ENCODE data around the gene CLEC3B.
"Not testable (repeated sequence)": the region's sequence is repeated elsewhere in the genome, so short reads cannot be mapped to it uniquely, and the experiment has no call there.

The CLEC3B gene

DNA sequence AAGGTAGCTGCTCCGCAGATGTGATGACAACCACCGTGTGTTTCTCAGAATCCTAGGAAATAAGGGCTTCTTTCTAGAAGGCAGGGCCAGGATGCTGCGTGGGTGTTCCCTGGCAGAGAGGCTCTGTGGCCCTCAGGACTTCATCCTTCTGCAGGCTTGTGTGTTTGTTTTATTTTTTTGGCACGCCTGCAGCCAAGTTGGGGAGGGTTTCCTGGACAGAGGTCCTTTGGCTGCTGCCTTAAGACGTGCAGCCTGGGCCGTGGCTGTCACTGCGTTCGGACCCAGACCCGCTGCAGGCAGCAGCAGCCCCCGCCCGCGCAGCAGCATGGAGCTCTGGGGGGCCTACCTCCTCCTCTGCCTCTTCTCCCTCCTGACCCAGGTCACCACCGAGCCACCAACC is at the start of gene CLEC3B:
Gene CLEC3B, plus strand, starts transcription at position 266 of the 400 bp plus-strand sequence. Its CDS starts 60 bp downstream, at position 326.
- no peak for DNase-seq (ENCODE audit: low read depth)

DNA sequence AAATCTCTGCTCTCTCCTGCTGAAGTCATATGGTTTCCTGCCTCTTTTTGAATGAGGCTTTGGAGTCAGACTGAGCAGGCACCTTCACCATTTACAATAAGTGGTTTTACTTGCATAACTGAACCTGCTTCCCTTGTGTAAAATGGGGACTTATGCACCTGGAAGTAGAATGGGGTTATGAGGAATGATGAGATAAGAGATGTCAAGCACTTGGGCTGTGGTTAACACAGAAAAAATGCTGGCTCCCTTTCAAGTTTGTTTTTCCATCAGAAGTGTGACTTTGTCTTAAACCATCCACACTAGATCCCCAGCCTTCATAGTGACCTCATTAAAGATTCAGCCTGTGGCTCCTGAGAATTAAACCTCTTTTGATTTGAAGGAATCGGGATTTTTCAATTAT is 44.9 kb upstream of the CLEC3B start:
- no peak for DNase-seq (ENCODE audit: low read depth)

GRCh38 chr3:44981751-44982150 is 44.4 kb upstream of the CLEC3B start:
- DNase-seq (ENCODE audit: low read depth): no peak

DNA sequence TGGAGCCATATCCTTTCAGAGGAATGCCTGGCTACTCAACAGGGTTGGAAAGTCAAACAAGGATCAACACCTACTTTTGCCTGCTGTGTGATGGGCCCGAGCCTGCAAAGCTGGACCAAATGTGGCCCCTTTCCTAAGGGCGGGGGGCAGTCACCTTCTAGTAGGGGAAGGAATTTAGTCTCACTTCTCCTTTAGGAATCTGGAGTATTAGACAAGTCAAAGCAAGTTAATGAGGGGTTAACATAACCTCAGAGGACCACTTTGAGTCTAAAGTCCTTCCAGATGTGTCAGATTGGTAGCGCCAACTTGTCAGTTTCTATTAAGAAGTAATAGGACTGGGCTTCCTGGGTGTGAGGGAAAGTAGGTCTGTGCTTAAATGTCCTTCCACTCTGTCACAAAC is 43.3 kb upstream of the CLEC3B start:
- no peak for DNase-seq (ENCODE audit: low read depth)

DNA sequence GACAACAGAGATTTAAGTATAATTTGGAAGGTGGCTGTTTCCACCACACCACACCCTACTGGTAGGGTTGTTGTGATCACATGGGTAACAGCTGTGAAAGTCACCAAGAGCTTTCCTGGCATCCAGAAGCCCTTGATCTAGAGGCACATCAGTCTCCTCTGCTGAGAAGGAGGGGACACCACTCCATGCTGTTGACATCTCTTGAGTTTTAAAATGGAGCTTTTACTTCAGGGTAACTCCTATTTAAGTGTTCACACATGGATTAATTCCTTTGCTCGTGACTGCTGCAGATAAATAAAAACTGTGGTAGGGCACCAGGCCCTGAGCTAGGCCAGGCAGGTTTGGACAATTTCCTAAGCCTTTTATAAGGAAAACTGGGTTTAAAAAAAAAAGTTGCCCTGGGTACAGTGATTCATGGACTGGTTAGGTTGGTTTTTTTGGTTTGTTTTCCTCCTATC is 42.6 kb upstream of the CLEC3B start:
- no peak for DNase-seq (ENCODE audit: low read depth)

- DNase-seq (ENCODE audit: low read depth): no peak
Measured at GRCh38 chr3:44984335-44984734, 41.8 kb upstream of the CLEC3B start.

DNA sequence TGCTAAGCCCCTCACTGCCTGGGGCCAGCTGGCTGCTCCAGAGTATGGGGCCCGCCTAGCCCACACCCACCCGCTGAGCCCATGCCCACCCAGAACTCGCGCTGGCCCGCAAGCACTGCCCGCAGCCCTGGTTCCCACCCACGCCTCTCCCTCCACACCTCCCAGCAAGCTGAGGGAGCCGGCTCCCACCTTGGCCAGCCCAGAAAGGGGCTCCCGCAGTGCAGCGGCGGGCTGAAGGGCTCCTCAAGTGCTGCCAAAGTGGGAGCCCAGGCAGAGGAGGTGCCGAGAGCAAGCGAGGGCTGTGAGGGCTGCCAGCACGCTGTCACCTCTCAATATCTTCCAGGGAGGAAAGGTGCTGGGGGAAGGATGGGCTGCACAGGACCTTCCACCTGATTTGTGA is 39.8 kb upstream of the CLEC3B start:
- not testable (repeated sequence) for DNase-seq (ENCODE audit: low read depth)

GRCh38 chr3:44987332-44987731 is 38.8 kb upstream of the CLEC3B start:
- no peak for DNase-seq (ENCODE audit: low read depth)

GRCh38 chr3:44988073-44988472 is 38.0 kb upstream of the CLEC3B start:
- DNase-seq (ENCODE audit: low read depth): no peak

DNA sequence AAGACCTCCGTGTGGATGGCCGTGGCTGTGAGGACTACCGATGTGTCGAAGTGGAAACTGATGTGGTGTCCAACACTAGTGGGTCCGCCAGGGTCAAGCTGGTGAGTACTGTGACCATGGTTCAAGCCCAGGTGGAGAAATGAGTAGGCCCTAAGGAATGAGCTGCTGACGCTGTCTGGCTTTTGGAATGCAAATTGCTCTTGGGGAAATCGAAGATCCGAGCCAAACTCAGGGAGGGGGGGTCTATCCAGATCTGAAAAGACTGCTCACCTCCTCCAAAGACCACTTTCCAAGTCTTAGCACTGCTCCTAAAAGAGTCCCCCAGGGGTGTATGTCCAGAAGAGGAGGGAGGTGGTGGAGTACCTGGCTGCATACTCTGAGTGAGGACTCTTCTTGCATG is 37.0 kb upstream of the CLEC3B start:
- DNase-seq (ENCODE audit: low read depth): no peak

GRCh38 chr3:44989636-44990373 is 36.3 kb upstream of the CLEC3B start:
- no peak for DNase-seq (ENCODE audit: low read depth)

DNA sequence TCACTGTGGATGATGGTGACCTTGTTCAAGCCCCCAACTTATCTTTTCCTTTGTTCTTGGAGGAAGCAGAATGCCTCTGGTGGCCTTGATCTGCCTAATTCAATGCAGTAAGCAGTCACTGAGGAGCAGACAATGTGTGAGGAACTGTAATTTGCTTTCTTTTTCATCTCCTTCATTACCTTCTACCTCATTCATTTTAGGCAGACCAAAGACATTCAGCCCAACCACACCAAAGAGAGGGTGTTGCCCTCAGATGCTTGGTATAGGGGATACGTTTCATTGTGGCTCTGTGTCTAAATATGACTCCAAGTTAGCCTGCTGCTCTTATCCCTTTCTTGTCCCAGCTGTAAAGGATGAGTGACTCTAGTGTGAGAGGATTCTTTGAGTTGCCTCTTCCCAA is 34.8 kb upstream of the CLEC3B start:
- no peak for DNase-seq (ENCODE audit: low read depth)

GRCh38 chr3:44992555-44993470 is 33.3 kb upstream of the CLEC3B start:
- DNase-seq (ENCODE audit: low read depth): no peak

DNA sequence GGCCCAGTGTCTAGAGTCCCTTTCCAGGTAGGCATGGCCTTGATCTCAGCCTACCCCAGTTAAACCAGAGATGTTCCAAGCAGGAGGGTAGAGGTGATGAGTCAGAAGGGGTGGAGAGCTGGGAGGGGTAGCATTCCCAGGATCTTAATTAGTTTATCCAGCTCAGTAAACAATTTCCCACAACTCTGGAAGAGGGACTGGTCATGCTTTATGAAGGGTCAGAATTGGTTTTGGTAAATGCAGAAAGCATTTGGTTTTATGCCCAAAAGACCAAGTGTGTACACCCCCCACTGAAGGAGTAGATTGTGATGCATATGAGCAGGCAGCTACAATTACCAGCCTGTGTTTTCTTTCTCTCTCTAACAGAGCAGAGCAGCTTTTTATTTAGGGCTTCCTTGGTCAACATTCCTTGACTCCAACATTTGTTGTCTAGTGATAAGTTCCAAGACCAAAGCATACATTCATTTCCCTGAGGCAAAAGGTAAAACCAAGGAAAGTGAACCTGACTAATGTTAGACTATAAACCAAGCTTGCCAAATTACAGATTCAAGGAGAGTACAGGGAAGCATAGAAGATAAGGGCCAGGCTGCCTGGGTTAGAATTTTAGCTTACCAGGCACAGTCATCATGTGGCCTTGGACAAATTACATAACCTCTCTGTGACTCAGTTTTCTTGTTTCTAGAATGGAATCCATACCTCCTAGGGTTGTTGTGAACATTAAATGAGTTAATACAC is 32.5 kb upstream of the CLEC3B start:
- no peak for DNase-seq (ENCODE audit: low read depth)

DNA sequence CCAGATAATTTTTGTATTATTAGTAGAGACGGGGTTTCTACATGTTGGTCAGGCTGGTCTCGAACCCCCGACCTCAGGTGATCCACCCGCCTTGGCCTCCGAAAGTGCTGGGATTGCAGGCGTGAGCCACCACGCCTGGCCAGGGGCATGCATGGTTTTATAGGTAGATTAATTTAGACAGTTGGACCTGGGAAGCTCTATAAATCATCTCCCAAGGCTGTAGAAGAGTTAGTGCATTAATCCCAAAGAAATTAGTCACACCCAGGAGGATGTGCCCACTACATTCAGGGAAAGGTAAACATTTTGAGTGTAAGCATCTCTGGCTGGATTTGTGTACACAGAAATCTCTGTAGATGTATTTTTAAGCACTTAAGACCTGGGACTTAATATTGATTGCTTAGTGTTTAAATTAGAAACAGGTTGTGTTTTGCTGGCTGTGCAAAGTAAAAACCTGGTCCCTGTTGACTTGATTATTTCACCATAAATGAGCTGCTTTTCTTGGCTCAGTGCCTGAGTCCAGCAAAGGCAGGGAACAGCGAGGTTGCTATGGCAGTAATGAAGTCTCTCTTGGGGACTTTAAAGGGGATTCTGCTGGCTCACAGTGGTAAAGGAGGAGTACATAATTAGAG is 30.8 kb upstream of the CLEC3B start:
- no peak for DNase-seq (ENCODE audit: low read depth)

GRCh38 chr3:44996556-44996969 is 29.5 kb upstream of the CLEC3B start:
- no peak for DNase-seq (ENCODE audit: low read depth)

GRCh38 chr3:44999782-45000181 is 26.3 kb upstream of the CLEC3B start:
- no peak for DNase-seq (ENCODE audit: low read depth)

GRCh38 chr3:45000823-45001222 is 25.3 kb upstream of the CLEC3B start:
- no peak for DNase-seq (ENCODE audit: low read depth)

GRCh38 chr3:45001738-45002137 is 24.4 kb upstream of the CLEC3B start:
- DNase-seq (ENCODE audit: low read depth): no peak

- no peak for DNase-seq (ENCODE audit: low read depth)
Measured at GRCh38 chr3:45002139-45002660, 23.9 kb upstream of the CLEC3B start.

GRCh38 chr3:45002720-45003119 is 23.4 kb upstream of the CLEC3B start:
- DNase-seq (ENCODE audit: low read depth): no peak

- no peak for DNase-seq (ENCODE audit: low read depth)
Measured at GRCh38 chr3:45003406-45003805, 22.7 kb upstream of the CLEC3B start.
